ENCODE results near the gene BCAS2.

BCAS2 gene

DNA sequence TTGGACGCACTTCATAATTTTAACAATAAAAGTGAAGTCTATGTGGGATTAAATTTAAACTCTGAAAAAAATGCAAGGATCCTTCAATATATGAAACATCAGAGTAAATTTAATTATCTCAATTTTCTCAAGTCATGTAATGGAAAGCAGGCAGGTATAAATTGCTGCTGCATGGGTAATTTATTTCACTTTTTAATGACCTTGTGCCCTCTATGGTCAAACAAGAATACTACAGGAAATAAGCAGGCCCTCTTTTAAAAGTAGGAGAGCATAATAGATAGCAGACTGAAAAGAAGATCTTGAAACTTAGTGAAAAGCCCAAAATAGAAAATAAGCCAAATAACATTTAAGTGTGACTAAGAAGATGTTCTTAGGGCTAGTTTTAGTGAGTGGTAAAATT is 22.9 kb downstream of the BCAS2 start:
- no CpG with 5 or more reads among the region's 1 CpG for WGBS, 2 experiments (ENCODE audit: insufficient coverage in 2 of 2)
- no peaks in the 10 kb centered on the region for H3K36me3 ChIP-seq (ENCODE audit: control insufficient read depth, insufficient read depth, low read length)
- H3K9me3 ChIP-seq (ENCODE audit: control insufficient read depth, low read length) = no peaks in the 10 kb centered on the region
- H3K27ac ChIP-seq (ENCODE audit: low read depth, low read length, severe bottlenecking) = no peak overlapping the region
- no peaks in the 10 kb centered on the region for H3K4me1 ChIP-seq (ENCODE audit: control insufficient read depth, insufficient read depth, low read length, poor library complexity, severe bottlenecking)
- H3K4me3 ChIP-seq (ENCODE audit: extremely low read depth, insufficient read depth, low read length, poor library complexity, severe bottlenecking) = no peak overlapping the region

- H3K4me3 ChIP-seq (ENCODE audit: extremely low read depth, insufficient read depth, low read length, poor library complexity, severe bottlenecking) = no peak overlapping the region
- no peaks in the 10 kb centered on the region for H3K9me3 ChIP-seq (ENCODE audit: control insufficient read depth, low read length)
- no peaks in the 10 kb centered on the region for H3K36me3 ChIP-seq (ENCODE audit: control insufficient read depth, insufficient read depth, low read length)
- H3K4me1 ChIP-seq (ENCODE audit: control insufficient read depth, insufficient read depth, low read length, poor library complexity, severe bottlenecking) = no peaks in the 10 kb centered on the region
- 89 to 93% methylated on average over 2 of the region's 2 CpGs for WGBS, 2 experiments (ENCODE audit: insufficient coverage in 2 of 2)
- no peak overlapping the region for H3K27ac ChIP-seq (ENCODE audit: low read depth, low read length, severe bottlenecking)
These were observed 26.8 kb downstream of the BCAS2 start for GRCh38 chr1:114554577-114554976.

- Histone ChIP-seq H3K9me3 (ENCODE audit: control insufficient read depth, low read length) (no peaks in the 10 kb centered on the region), H3K4me3 (ENCODE audit: extremely low read depth, insufficient read depth, low read length, poor library complexity, severe bottlenecking) (no peak overlapping the region), H3K4me1 (ENCODE audit: control insufficient read depth, insufficient read depth, low read length, poor library complexity, severe bottlenecking) (no peaks in the 10 kb centered on the region), H3K36me3 (ENCODE audit: control insufficient read depth, insufficient read depth, low read length) (no peaks in the 10 kb centered on the region), H3K27ac (ENCODE audit: low read depth, low read length, severe bottlenecking) (no peak overlapping the region)
- WGBS, 2 experiments (ENCODE audit: insufficient coverage in 2 of 2) = 80 to 94% methylated on average over 2 to 7 of the region's 7 CpGs
These were observed 29.2 kb downstream of the BCAS2 start for GRCh38 chr1:114552106-114552639.

DNA sequence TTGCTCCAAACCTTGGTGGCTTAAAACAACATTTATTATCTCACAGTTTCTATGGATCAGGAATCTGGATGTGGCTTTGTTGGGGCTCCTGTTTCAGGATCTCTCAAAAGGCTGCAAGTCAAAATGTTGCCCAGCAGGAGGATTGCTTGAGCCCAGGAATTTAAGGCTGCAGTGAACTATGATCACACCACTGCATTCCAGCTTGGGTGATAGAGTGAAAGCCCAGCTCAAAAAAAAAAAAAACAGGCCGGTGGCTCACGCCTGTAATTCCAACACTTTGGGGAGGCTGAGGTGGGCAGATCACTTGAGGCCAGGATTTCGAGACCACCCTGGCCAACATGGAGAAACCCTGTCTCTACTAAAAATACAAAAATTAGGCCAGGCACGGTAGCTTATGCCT is 30.0 kb downstream of the BCAS2 start:
- WGBS, 2 experiments (ENCODE audit: insufficient coverage in 2 of 2) = 66% methylated on average over 3 of the region's 4 CpGs; no CpG with 5 or more reads in 1 of the 2 experiments
- no peak overlapping the region for H3K27ac ChIP-seq (ENCODE audit: low read depth, low read length, severe bottlenecking)
- no peaks in the 10 kb centered on the region for H3K36me3 ChIP-seq (ENCODE audit: control insufficient read depth, insufficient read depth, low read length)
- no peak overlapping the region for H3K4me3 ChIP-seq (ENCODE audit: extremely low read depth, insufficient read depth, low read length, poor library complexity, severe bottlenecking)
- no peaks in the 10 kb centered on the region for H3K4me1 ChIP-seq (ENCODE audit: control insufficient read depth, insufficient read depth, low read length, poor library complexity, severe bottlenecking)
- no peaks in the 10 kb centered on the region for H3K9me3 ChIP-seq (ENCODE audit: control insufficient read depth, low read length)

DNA sequence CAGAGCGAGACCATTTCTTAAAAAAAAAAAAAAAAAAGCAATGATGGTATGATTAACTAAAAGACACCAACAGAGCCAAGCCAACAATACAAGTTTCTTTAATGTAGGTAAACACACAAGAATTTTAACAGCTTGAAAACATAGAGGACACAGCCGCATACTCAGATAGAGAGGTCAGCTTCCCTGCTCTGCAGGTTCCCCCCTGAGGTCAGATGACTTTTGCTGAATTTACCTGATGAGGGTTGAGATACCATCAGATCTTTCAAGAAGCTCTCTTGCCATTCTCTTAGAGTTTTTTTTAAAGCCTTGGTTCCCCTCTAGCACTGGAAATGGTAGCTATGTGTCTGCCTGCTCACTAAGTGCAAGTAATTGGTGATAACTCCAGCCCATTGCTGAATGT is 31.1 kb downstream of the BCAS2 start:
- H3K9me3 ChIP-seq (ENCODE audit: control insufficient read depth, low read length) = no peaks in the 10 kb centered on the region
- 83% methylated on average over 1 of the region's 2 CpGs; no CpG with 5 or more reads in 1 of the 2 experiments for WGBS, 2 experiments (ENCODE audit: insufficient coverage in 2 of 2)
- H3K27ac ChIP-seq (ENCODE audit: low read depth, low read length, severe bottlenecking) = no peak overlapping the region
- H3K4me1 ChIP-seq (ENCODE audit: control insufficient read depth, insufficient read depth, low read length, poor library complexity, severe bottlenecking) = no peaks in the 10 kb centered on the region
- no peaks in the 10 kb centered on the region for H3K36me3 ChIP-seq (ENCODE audit: control insufficient read depth, insufficient read depth, low read length)
- H3K4me3 ChIP-seq (ENCODE audit: extremely low read depth, insufficient read depth, low read length, poor library complexity, severe bottlenecking) = no peak overlapping the region

DNA sequence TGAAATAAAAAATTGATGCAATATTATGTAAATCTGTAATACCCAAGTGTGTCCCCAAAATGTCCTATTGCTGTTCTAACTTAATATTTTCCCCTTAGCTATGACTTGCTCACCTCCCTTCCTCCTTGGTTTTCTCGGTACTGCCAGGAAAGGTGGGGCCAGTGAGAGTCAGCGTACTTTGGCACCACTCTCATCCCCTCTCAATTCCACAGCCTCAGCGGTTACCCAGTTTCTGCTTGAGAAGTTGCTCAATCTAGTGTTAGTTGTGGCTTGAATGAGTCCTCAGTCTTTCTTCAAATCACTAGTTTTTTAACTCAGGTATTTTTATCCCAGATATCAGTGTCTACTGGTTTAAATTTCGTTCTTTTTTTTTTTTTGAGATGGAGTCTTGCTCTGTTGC is 32.3 kb downstream of the BCAS2 start:
- WGBS, 2 experiments (ENCODE audit: insufficient coverage in 2 of 2) = 73 to 88% methylated on average over 1 to 2 of the region's 4 CpGs
- Histone ChIP-seq H3K4me1 (ENCODE audit: control insufficient read depth, insufficient read depth, low read length, poor library complexity, severe bottlenecking) (no peaks in the 10 kb centered on the region), H3K9me3 (ENCODE audit: control insufficient read depth, low read length) (no peaks in the 10 kb centered on the region), H3K4me3 (ENCODE audit: extremely low read depth, insufficient read depth, low read length, poor library complexity, severe bottlenecking) (no peak overlapping the region), H3K36me3 (ENCODE audit: control insufficient read depth, insufficient read depth, low read length) (no peaks in the 10 kb centered on the region), H3K27ac (ENCODE audit: low read depth, low read length, severe bottlenecking) (no peak overlapping the region)

- no peak overlapping the region for H3K4me3 ChIP-seq (ENCODE audit: extremely low read depth, insufficient read depth, low read length, poor library complexity, severe bottlenecking)
- H3K9me3 ChIP-seq (ENCODE audit: control insufficient read depth, low read length) = no peaks in the 10 kb centered on the region
- H3K4me1 ChIP-seq (ENCODE audit: control insufficient read depth, insufficient read depth, low read length, poor library complexity, severe bottlenecking) = no peaks in the 10 kb centered on the region
- no peak overlapping the region for H3K27ac ChIP-seq (ENCODE audit: low read depth, low read length, severe bottlenecking)
- WGBS, 2 experiments (ENCODE audit: insufficient coverage in 2 of 2) = no CpG with 5 or more reads among the region's 1 CpG
- no peaks in the 10 kb centered on the region for H3K36me3 ChIP-seq (ENCODE audit: control insufficient read depth, insufficient read depth, low read length)
These were observed 34.3 kb downstream of the BCAS2 start for GRCh38 chr1:114547076-114547475.

GRCh38 chr1:114545796-114546195 is 35.6 kb downstream of the BCAS2 start:
- H3K4me1 ChIP-seq (ENCODE audit: control insufficient read depth, insufficient read depth, low read length, poor library complexity, severe bottlenecking) = no peaks in the 10 kb centered on the region
- H3K36me3 ChIP-seq (ENCODE audit: control insufficient read depth, insufficient read depth, low read length) = no peaks in the 10 kb centered on the region
- no peaks in the 10 kb centered on the region for H3K9me3 ChIP-seq (ENCODE audit: control insufficient read depth, low read length)
- no peak overlapping the region for H3K27ac ChIP-seq (ENCODE audit: low read depth, low read length, severe bottlenecking)
- WGBS, 2 experiments (ENCODE audit: insufficient coverage in 2 of 2) = 100% methylated on average over 1 of the region's 2 CpGs
- no peak overlapping the region for H3K4me3 ChIP-seq (ENCODE audit: extremely low read depth, insufficient read depth, low read length, poor library complexity, severe bottlenecking)

GRCh38 chr1:114545315-114545714 is 36.1 kb downstream of the BCAS2 start:
- Histone ChIP-seq H3K9me3 (ENCODE audit: control insufficient read depth, low read length) (no peaks in the 10 kb centered on the region), H3K36me3 (ENCODE audit: control insufficient read depth, insufficient read depth, low read length) (no peaks in the 10 kb centered on the region), H3K4me1 (ENCODE audit: control insufficient read depth, insufficient read depth, low read length, poor library complexity, severe bottlenecking) (no peaks in the 10 kb centered on the region), H3K4me3 (ENCODE audit: extremely low read depth, insufficient read depth, low read length, poor library complexity, severe bottlenecking) (no peak overlapping the region), H3K27ac (ENCODE audit: low read depth, low read length, severe bottlenecking) (no peak overlapping the region)
- no CpG with 5 or more reads among the region's 1 CpG for WGBS, 2 experiments (ENCODE audit: insufficient coverage in 2 of 2)

- no peaks in the 10 kb centered on the region for H3K4me1 ChIP-seq (ENCODE audit: control insufficient read depth, insufficient read depth, low read length, poor library complexity, severe bottlenecking)
- no peak overlapping the region for H3K4me3 ChIP-seq (ENCODE audit: extremely low read depth, insufficient read depth, low read length, poor library complexity, severe bottlenecking)
- no peaks in the 10 kb centered on the region for H3K9me3 ChIP-seq (ENCODE audit: control insufficient read depth, low read length)
- 75% methylated on average over 5 of the region's 6 CpGs; no CpG with 5 or more reads in 1 of the 2 experiments for WGBS, 2 experiments (ENCODE audit: insufficient coverage in 2 of 2)
- H3K27ac ChIP-seq (ENCODE audit: low read depth, low read length, severe bottlenecking) = no peak overlapping the region
- no peaks in the 10 kb centered on the region for H3K36me3 ChIP-seq (ENCODE audit: control insufficient read depth, insufficient read depth, low read length)
These were observed 40.6 kb downstream of the BCAS2 start for GRCh38 chr1:114540821-114541220.

- no peaks in the 10 kb centered on the region for H3K9me3 ChIP-seq (ENCODE audit: control insufficient read depth, low read length)
These were observed 41.1 kb downstream of the BCAS2 start for GRCh38 chr1:114540272-114540671.

More at GRCh38 chr1:114540272-114540671, 41.1 kb downstream of the BCAS2 start:
- WGBS, 2 experiments (ENCODE audit: insufficient coverage in 2 of 2) = 76% methylated on average over 2 of the region's 3 CpGs; no CpG with 5 or more reads in 1 of the 2 experiments
- H3K36me3 ChIP-seq (ENCODE audit: control insufficient read depth, insufficient read depth, low read length) = no peaks in the 10 kb centered on the region
- no peak overlapping the region for H3K4me3 ChIP-seq (ENCODE audit: extremely low read depth, insufficient read depth, low read length, poor library complexity, severe bottlenecking)
- H3K4me1 ChIP-seq (ENCODE audit: control insufficient read depth, insufficient read depth, low read length, poor library complexity, severe bottlenecking) = no peaks in the 10 kb centered on the region
- no peak overlapping the region for H3K27ac ChIP-seq (ENCODE audit: low read depth, low read length, severe bottlenecking)

All from mesodermal cell (in vitro differentiated cells).